GM12872 (cell line): ENCODE measurements around the gene CISH.
A peak's percentile ranks its signal among the peaks of the same experiment; 100 is the strongest.

Experiments
- TF ChIP-seq, protein P1 (sequence below): IDR thresholded peaks from 3 replicates; pipeline ENCODE4 v1.5.1; 2011; ENCODE audit warnings: low read depth, mild to moderate bottlenecking, low read length, moderate library complexity; ENCODE audit not compliant: insufficient read depth

Gene CISH, protein sequence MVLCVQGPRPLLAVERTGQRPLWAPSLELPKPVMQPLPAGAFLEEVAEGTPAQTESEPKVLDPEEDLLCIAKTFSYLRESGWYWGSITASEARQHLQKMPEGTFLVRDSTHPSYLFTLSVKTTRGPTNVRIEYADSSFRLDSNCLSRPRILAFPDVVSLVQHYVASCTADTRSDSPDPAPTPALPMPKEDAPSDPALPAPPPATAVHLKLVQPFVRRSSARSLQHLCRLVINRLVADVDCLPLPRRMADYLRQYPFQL

DNA sequence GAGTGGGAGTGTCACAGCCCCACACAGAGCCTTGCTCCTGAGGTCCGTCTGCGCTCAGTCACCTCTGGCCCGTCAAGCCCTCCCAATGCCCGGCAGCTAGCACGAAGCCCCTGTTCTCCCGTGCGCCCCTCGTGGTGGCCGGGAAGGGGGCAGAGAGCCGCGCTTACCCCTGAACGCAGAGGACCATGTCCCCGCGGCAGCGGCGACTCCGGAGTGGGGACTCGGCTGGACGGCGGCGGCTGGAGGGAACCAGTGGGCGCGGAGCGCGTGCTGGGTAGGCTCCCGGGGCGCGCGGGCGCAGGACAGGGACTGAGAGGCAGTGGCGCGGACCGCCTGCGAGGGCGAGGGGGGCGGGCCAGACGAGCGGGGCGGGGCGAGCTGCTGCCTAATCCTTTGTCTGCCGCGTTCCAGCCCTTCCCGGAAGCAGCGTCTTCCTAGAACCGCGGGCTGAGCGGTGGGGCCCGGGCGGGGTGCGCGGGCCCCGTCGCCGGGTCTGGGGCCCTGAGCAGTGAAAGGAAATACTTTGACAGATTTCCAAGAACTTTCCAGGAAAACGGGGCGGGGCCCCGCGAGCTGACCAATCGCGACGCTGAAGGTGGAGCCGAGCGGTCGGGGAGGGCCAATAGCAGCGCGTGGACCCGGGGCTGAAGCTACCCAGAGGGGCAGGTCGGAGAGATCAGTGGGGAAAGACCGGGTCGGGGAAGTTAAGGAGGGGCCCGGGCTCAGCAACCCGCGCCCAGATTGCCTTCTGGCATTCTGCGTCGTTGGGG is at the start of gene CISH:
TSS of gene CISH (minus strand) at position 311 of the 770 bp plus-strand sequence. CDS start at position 187, 124 bp downstream.
- TF ChIP-seq, protein P1, sequence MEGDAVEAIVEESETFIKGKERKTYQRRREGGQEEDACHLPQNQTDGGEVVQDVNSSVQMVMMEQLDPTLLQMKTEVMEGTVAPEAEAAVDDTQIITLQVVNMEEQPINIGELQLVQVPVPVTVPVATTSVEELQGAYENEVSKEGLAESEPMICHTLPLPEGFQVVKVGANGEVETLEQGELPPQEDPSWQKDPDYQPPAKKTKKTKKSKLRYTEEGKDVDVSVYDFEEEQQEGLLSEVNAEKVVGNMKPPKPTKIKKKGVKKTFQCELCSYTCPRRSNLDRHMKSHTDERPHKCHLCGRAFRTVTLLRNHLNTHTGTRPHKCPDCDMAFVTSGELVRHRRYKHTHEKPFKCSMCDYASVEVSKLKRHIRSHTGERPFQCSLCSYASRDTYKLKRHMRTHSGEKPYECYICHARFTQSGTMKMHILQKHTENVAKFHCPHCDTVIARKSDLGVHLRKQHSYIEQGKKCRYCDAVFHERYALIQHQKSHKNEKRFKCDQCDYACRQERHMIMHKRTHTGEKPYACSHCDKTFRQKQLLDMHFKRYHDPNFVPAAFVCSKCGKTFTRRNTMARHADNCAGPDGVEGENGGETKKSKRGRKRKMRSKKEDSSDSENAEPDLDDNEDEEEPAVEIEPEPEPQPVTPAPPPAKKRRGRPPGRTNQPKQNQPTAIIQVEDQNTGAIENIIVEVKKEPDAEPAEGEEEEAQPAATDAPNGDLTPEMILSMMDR = peak; percentile 68; the same call in 2 of the 3 replicates

DNA sequence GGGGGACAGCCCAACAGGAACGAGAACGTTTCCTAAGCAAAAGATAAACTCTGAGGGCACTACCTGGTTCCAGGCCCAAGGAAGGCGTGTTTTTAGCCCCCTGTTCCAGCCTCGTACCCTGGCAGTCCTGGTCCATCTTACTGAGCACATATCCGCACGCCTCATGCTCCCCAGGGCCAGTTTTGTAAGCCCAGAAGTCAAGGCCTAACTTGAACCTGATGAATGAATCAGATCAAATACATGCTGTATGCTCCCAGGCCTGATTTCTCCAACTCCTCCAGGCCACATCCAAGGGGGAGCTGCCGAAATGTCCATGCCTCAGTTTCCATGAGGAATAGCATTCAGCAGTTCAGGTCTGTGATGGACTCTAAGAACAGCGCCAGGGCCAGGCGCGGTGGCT is 48.8 kb upstream of the CISH start:
- TF ChIP-seq, protein P1 = no peak

DNA sequence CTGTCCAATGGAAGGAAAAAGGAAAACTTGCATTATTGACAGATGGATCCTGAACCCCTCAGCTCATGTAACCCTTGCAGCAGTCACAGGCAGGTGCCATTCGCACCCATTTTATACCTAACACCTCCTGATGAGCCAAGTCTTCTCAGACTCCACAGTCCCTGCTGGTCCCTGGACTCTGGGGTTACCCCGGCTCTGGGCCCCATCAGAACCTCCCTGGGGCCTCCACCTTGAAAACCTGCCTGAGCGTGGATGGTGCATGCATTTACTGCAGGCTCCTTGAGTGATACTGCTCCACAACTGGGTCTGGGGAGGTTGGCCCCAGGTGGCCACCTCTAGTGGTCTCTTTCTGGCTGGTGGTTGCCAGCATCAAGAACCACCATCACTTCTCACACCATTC is 47.3 kb upstream of the CISH start:
- TF ChIP-seq, protein P1 = no peak

DNA sequence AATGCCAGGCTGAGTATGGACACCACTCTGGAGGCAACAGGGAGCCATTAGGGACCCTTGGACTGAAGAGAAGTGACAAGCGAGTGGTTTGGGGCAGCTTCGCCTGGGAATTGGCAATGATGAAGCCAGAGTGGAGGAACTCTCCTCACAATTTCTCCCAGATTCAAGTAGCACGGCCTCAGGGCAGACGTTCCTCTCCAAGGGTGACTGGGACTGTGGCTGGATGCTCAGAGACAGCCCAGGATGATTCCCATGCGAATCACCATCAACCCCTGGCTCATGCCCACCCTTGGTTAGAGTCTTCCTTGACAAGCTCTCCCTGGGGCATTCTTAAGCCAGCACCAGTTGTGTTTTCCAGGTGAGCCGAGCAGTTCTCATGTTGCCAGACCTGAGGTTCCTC is 46.8 kb upstream of the CISH start:
- TF ChIP-seq, protein P1 = no peak

DNA sequence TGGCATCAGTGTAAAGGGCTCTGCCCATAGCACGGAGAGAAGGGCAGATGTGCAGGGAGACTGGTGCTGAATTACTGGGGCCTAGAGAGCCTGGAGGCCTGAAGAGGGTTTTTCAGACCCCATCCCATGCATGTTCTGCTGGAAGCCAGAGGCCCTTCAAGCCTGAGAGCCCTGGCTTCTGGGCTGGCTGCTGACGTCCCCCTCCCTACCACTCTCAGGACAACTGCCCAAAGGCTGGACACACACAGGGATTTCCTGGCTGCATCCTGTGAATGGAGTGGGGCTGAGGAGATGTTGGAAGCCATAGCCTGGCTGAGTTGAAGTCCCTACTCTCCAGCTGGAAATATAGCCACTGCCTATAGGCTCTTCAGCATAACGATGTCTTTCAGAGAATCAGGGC is 46.2 kb upstream of the CISH start:
- TF ChIP-seq, protein P1 = no peak

DNA sequence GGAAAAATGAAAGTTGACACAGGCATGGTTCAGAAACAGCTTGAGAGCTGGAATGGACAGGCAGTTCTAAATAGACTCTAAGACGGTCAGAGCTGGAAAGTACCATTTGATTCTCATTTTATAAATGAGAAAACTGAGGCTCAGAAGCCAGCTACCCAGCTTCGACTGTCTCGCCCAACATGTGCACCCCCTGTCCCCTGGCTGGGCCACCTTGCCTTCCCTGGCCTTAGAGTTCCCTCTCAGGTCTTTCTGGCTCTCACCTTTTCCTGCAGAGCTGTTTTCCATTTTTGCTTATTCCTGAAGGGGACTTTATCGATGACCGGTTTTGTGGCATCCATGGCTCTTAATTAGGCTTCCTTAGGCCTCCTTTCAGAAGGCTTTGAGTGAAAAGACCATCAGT is 45.8 kb upstream of the CISH start:
- TF ChIP-seq, protein P1 = no peak

DNA sequence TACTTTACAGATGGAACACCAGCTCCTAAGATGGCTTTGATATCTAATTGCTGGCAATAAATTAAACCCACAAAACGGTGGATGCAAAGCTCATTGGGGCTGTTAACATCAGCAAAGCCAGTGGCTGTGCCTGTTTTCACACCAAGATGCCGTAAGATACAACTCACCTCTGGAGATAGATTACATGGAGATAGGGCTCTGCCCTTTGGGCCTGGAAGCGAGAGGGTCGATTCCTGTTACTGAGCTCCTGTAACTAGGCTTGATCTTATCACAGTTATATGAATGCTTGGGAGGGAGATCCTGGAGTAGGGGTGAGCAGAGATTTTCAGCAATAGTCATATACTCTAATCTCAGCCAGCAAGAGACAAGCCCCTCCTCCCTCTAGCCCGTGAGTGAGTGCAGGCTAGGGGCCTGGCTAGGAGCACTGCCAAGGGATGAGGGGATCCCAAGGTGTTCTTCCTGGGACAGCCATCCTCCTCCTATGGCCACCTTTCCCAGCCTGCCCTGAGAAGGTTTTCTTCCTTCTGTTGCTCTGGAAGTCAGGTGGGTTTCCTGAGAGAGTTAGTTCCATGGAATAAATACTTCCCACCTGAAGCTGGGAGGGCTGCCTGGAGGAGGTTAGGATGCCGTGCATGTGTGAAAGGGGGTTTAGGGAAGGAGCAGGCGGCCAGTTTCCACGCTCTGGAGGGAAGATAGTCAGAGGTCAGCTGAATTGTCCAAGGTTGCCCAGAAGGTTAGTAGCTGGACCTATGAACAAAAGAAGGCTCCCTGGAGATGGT is 45.0 kb upstream of the CISH start:
- TF ChIP-seq, protein P1 = no peak
